ENCODE data around the gene PARK7. TPM values are rescaled to one million over a fixed set of nuclear protein-coding genes. Genes with fewer than 3 reads are reported as not detected.
A peak's percentile ranks its signal among the peaks of the same experiment; 100 is the strongest.
"Not testable (repeated sequence)": the region's sequence is repeated elsewhere in the genome, so short reads cannot be mapped to it uniquely, and the experiment has no call there.

The PARK7 gene
- total RNA-seq, 4 donors from 2014 or later = 93.9 to 156 (median 129) TPM

DNA sequence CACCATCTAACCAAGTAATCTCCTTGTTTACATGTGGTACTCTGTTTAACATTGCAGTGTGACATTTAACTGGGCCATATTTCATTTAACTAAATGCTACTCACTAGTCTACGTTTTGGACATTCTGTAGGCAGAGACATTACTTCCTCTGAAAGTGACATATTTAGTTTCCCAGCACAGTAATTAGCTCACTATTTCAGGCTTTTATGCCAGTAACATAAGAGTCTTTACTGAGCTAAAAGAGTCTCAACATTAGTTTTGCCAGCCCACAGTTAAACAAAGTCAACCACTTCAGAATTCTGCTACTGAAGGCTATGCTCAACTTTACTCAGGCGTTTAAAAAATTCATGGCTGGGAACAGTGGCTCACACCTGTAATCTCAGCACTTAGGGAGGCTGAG, 18.3 kb upstream of the PARK7 start:
- peaks cover 0 to 53% (median 0%) of the 10 kb centered on the region in 4 donors for H3K27me3 ChIP-seq
- H3K4me1 ChIP-seq = peaks cover 0 to 22% (median 7%) of the 10 kb centered on the region in 3 donors
- H3K4me3 ChIP-seq = no peak overlapping the region
- DNase-seq = no peak
- intact Hi-C loops (cut with DNase I) = no loop called here
- no peaks in the 10 kb centered on the region for H3K36me3 ChIP-seq
- H3K27ac ChIP-seq = no peak overlapping the region
- no peak for TF ChIP-seq POLR2A (IDR thresholded peaks at IDR 0.05)
- TF ChIP-seq, protein P1, sequence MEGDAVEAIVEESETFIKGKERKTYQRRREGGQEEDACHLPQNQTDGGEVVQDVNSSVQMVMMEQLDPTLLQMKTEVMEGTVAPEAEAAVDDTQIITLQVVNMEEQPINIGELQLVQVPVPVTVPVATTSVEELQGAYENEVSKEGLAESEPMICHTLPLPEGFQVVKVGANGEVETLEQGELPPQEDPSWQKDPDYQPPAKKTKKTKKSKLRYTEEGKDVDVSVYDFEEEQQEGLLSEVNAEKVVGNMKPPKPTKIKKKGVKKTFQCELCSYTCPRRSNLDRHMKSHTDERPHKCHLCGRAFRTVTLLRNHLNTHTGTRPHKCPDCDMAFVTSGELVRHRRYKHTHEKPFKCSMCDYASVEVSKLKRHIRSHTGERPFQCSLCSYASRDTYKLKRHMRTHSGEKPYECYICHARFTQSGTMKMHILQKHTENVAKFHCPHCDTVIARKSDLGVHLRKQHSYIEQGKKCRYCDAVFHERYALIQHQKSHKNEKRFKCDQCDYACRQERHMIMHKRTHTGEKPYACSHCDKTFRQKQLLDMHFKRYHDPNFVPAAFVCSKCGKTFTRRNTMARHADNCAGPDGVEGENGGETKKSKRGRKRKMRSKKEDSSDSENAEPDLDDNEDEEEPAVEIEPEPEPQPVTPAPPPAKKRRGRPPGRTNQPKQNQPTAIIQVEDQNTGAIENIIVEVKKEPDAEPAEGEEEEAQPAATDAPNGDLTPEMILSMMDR (IDR thresholded peaks at IDR 0.05) = no peak
- WGBS, 2 donors = 42 to 52% methylated on average over 1 to 2 of the region's 2 CpGs
- H3K9me3 ChIP-seq = no peaks in the 10 kb centered on the region

DNA sequence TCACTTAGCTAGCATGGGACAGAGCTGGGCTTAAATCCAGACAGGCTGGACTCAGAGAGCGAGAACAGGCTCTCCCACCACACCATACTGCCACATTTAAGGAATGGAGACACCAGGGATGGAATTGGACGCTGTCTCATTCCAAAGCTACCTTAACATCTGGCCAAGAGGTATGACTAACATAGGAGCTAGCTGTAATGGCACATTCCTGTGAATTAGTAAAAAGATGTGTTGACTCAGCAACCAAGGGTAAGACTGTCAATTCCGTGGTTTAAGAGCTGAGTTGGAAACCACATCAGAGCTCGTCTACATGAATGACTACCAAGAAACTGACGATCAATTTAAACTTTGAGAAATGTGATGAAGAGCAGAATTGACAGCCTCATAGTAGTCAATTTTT, 12.6 kb upstream of the PARK7 start:
- Histone ChIP-seq H3K4me1 (peaks cover 0 to 7% (median 0%) of the 10 kb centered on the region in 3 donors), H3K4me3 (no peak overlapping the region), H3K9me3 (no peaks in the 10 kb centered on the region), H3K36me3 (no peaks in the 10 kb centered on the region), H3K27me3 (no peaks in the 10 kb centered on the region), H3K27ac (no peak overlapping the region)
- 52 to 55% methylated on average over 5 of the region's 5 CpGs for WGBS, 2 donors
- TF ChIP-seq POLR2A (IDR thresholded peaks at IDR 0.05) = no peak
- TF ChIP-seq, protein P1 (IDR thresholded peaks at IDR 0.05) = no peak
- DNase-seq = no peak
- intact Hi-C loops (cut with DNase I) = no loop called here

DNA sequence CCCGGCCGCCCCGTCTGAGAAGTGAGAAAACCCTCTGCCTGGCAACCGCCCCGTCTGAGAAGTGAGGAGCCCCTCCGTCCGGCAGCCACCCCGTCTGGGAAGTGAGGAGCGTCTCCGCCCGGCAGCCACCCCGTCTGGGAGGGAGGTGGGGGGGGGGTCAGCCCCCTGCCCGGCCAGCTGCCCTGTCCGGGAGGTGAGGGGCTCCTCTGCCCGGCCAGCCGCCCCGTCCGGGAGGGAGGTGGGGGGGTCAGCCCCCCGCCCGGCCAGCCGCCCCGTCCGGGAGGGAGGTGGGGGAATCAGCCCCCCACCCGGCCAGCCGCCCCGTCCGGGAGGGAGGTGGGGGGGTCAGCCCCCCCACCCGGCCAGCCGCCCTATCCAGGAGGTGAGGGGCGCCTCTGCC, 8.7 kb upstream of the PARK7 start:
- H3K9me3 ChIP-seq; DNase-seq; H3K36me3 ChIP-seq; intact Hi-C loops (cut with DNase I); H3K4me3 ChIP-seq; H3K27me3 ChIP-seq; H3K27ac ChIP-seq: not testable (repeated sequence)
- no CpG with 5 or more reads among the region's 30 CpGs for WGBS, 2 donors
- H3K4me1 ChIP-seq = peaks cover 0 to 12% (median 4%) of the 10 kb centered on the region in 3 donors

GRCh38 chr1:7953850-7954609, 7.5 kb upstream of the PARK7 start:
- Histone ChIP-seq H3K36me3 (no peaks in the 10 kb centered on the region), H3K4me1 (peaks cover 0 to 12% (median 4%) of the 10 kb centered on the region in 3 donors), H3K9me3 (no peaks in the 10 kb centered on the region), H3K4me3 (peak overlapping the region; percentile 56 to 87 (median 61)), H3K27me3 (no peaks in the 10 kb centered on the region), H3K27ac (peak overlapping the region; percentile 88 to 95 (median 90))
- intact Hi-C loops (cut with DNase I) = no loop called here
- 2 to 13% methylated on average over 3 to 14 of the region's 65 CpGs for WGBS, 2 donors
- DNase-seq = peak; percentile 66
- TF ChIP-seq, protein P1 (IDR thresholded peaks at IDR 0.05) = no peak
- TF ChIP-seq POLR2A (IDR thresholded peaks at IDR 0.05) = peak in 3 of 4 donors; percentile 33 to 76 (median 61)

DNA sequence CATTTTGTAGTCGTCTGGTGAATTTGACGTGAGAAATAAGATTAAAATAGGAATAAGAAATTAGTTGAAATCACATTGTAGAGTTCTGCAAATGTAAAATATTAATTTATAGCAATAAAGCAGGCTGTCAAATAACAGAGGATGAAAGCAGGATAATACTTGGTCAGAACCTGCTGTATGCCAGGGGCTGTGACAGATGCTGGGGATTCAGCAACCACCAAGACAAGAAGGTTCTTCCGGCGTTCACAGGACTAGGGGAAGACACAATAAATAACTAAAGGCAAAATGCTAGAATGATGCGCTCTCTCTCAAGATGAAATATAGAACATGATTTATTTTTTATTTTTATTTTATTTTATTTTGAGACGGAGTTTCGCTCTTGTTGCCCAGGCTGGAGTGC, 6.8 kb upstream of the PARK7 start:
- intact Hi-C loops (cut with DNase I) = no loop called here
- TF ChIP-seq, protein P1 (IDR thresholded peaks at IDR 0.05) = no peak
- TF ChIP-seq POLR2A (IDR thresholded peaks at IDR 0.05) = no peak
- H3K4me1 ChIP-seq = peaks cover 0 to 12% (median 4%) of the 10 kb centered on the region in 3 donors
- no peak for DNase-seq
- peak overlapping the region; percentile 88 to 95 (median 90) for H3K27ac ChIP-seq
- H3K27me3 ChIP-seq = no peaks in the 10 kb centered on the region
- WGBS, 2 donors = 57 to 65% methylated on average over 7 of the region's 7 CpGs
- H3K36me3 ChIP-seq = no peaks in the 10 kb centered on the region
- no peaks in the 10 kb centered on the region for H3K9me3 ChIP-seq
- H3K4me3 ChIP-seq = peak overlapping the region; percentile 56 to 87 (median 61)
